Measurements from ENCODE around the gene PKN3. TPM values are rescaled to one million over a fixed set of nuclear protein-coding genes. Genes with fewer than 3 reads are reported as not detected.
A peak's percentile ranks its signal among the peaks of the same experiment; 100 is the strongest.

Gene PKN3
- total RNA-seq, 1 donor from 2014 or later: 30.0 TPM

DNA sequence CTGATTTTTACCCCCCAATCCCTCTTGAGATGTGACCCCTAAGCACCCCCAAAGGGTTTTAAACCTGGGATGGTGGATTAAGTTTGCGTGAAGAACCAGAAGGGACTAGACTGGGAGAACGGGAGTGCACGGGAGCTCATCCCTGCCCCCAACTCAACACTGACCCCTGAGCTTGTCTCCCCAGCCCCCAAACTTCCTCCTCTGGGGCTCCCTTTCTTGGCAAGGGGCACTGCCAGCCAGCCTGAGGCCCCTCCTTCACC, 18.3 kb upstream of the PKN3 start:
- H3K4me3 Mint-ChIP-seq: peak overlapping the region; percentile 90
- no peaks in the 10 kb centered on the region for H3K36me3 Mint-ChIP-seq (ENCODE audit: low read depth)
- peaks cover 46% of the 10 kb centered on the region for H3K4me1 Mint-ChIP-seq
- TF ChIP-seq, protein P1, sequence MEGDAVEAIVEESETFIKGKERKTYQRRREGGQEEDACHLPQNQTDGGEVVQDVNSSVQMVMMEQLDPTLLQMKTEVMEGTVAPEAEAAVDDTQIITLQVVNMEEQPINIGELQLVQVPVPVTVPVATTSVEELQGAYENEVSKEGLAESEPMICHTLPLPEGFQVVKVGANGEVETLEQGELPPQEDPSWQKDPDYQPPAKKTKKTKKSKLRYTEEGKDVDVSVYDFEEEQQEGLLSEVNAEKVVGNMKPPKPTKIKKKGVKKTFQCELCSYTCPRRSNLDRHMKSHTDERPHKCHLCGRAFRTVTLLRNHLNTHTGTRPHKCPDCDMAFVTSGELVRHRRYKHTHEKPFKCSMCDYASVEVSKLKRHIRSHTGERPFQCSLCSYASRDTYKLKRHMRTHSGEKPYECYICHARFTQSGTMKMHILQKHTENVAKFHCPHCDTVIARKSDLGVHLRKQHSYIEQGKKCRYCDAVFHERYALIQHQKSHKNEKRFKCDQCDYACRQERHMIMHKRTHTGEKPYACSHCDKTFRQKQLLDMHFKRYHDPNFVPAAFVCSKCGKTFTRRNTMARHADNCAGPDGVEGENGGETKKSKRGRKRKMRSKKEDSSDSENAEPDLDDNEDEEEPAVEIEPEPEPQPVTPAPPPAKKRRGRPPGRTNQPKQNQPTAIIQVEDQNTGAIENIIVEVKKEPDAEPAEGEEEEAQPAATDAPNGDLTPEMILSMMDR (conservative IDR thresholded peaks at IDR 0.05): no peak
- H3K9me3 Mint-ChIP-seq: no peaks in the 10 kb centered on the region
- peak overlapping the region; percentile 36 for H3K27ac Mint-ChIP-seq (ENCODE audit: unreplicated experiment)
- no peak for DNase-seq (ENCODE audit: low read depth, low spot score)
- H3K27me3 Mint-ChIP-seq (ENCODE audit: low read depth): peaks cover 2% of the 10 kb centered on the region

DNA sequence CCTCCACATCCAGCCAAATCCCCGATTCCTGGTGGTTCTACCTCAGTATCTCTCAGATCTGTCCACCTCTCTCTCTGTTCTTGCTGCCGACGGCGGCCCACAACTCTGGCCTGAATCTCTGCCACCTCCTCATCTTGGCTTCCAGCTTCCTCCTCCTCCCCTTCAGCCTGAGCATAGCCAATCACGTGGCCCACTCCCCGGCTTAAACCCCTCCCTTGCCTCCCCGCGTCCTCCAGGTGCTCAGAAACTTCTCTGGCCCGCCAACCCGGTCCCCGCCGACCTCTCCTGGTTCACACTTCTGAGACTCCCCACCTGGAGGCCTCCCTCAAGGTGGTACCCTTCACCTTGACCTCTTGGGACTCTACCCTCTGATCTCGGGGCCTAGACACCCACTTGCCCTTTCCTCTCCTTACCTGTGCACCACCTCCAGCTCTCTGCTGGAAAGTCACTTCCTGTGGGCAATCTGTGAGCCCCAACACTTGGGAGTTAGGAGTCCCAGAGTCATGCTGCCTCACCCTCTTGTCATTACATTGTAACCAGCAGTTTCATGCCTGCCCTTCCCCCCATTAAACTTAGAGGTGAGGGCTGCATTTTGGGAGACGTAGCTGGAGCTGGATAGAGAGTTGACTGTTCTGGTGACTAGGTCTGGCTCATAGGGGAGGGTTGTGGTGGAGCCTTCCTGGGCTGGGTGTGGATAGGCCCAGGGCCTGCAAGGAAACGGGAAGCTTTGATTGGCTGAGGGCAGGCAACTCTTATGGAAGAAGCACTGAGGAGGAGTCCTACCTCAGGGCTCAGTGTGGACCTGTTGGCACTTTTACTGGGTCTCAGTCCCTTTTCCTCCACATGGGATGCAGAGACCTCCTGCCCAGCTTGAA, 17.7 kb upstream of the PKN3 start:
- peak overlapping the region; percentile 36 for H3K27ac Mint-ChIP-seq (ENCODE audit: unreplicated experiment)
- no peaks in the 10 kb centered on the region for H3K36me3 Mint-ChIP-seq (ENCODE audit: low read depth)
- H3K4me3 Mint-ChIP-seq: peak overlapping the region; percentile 90
- peaks cover 46% of the 10 kb centered on the region for H3K4me1 Mint-ChIP-seq
- TF ChIP-seq, protein P1 (conservative IDR thresholded peaks at IDR 0.05): no peak
- no peak for DNase-seq (ENCODE audit: low read depth, low spot score)
- H3K27me3 Mint-ChIP-seq (ENCODE audit: low read depth): peaks cover 2% of the 10 kb centered on the region
- no peaks in the 10 kb centered on the region for H3K9me3 Mint-ChIP-seq

DNA sequence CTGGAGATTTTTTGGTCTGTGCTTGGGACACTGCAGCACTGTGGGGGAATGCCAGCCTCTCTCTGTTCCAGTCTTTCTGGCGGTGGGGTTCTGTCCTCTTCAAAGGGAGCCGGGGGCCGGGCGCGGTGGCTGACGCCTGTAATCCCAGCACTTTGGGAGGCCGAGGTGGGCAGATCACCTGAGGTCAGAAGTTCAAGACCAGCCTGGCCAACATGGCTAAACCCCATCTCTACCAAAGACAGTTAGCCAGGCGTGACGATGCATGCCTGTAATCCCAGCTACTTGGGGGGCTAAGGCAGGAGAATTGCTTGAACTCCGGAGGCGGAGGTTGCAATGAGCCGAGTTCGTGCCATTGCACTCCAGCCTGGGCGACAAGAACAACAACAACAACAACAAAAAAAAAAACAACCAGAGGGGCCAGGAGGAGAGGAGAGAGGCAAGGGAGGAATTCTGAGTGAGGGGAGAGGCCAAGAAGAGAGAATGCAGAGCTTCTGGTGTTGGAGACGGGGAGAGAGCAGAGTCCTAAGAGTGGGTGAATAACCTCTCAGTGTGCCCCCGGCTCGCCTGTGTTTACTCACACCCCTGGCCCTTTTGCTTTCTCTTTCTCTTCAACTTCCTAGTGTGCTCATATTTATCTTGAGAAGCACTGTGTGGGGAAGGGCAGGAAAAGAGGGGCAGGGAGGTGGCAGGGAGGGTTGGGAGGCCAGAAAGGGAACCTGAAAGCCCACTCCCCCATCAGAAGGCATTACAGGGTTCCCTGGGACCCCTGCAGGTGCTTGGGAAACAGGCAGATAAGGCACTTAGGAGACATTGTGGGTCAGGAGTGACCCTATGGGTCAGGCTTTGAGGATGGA, 16.4 kb upstream of the PKN3 start:
- H3K27ac Mint-ChIP-seq (ENCODE audit: unreplicated experiment): no peak overlapping the region
- TF ChIP-seq, protein P1 (conservative IDR thresholded peaks at IDR 0.05): no peak
- H3K27me3 Mint-ChIP-seq (ENCODE audit: low read depth): peaks cover 5% of the 10 kb centered on the region
- H3K4me3 Mint-ChIP-seq: peak overlapping the region; percentile 90
- H3K36me3 Mint-ChIP-seq (ENCODE audit: low read depth): peaks cover 4% of the 10 kb centered on the region
- peaks cover 50% of the 10 kb centered on the region for H3K4me1 Mint-ChIP-seq
- H3K9me3 Mint-ChIP-seq: no peaks in the 10 kb centered on the region
- DNase-seq (ENCODE audit: low read depth, low spot score): no peak

DNA sequence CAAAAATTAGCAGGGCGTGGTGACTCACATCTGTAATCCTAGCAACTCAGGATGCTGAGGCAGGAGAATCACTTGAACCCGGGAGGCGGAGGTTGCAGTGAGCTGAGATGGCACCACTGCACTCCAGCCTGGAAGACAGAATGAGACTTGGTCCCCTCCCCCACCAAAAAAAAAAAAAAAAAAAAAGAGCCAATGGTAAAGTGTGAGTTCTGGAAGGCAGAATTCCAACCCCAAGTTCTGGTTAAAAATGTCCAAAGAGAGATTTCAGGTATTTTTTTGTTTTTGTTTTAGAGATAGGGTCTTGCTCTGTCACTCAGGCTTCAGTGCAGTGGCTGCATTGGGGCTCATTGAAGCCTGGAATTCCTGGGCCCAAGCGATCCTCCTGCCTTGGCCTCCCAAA, 14.8 kb upstream of the PKN3 start:
- Mint-ChIP-seq H3K27me3 (ENCODE audit: low read depth) (peaks cover 5% of the 10 kb centered on the region), H3K36me3 (ENCODE audit: low read depth) (peaks cover 15% of the 10 kb centered on the region), H3K4me3 (peak overlapping the region; percentile 90), H3K27ac (ENCODE audit: unreplicated experiment) (no peak overlapping the region), H3K4me1 (peaks cover 63% of the 10 kb centered on the region), H3K9me3 (no peaks in the 10 kb centered on the region)
- no peak for DNase-seq (ENCODE audit: low read depth, low spot score)
- TF ChIP-seq, protein P1 (conservative IDR thresholded peaks at IDR 0.05): no peak

DNA sequence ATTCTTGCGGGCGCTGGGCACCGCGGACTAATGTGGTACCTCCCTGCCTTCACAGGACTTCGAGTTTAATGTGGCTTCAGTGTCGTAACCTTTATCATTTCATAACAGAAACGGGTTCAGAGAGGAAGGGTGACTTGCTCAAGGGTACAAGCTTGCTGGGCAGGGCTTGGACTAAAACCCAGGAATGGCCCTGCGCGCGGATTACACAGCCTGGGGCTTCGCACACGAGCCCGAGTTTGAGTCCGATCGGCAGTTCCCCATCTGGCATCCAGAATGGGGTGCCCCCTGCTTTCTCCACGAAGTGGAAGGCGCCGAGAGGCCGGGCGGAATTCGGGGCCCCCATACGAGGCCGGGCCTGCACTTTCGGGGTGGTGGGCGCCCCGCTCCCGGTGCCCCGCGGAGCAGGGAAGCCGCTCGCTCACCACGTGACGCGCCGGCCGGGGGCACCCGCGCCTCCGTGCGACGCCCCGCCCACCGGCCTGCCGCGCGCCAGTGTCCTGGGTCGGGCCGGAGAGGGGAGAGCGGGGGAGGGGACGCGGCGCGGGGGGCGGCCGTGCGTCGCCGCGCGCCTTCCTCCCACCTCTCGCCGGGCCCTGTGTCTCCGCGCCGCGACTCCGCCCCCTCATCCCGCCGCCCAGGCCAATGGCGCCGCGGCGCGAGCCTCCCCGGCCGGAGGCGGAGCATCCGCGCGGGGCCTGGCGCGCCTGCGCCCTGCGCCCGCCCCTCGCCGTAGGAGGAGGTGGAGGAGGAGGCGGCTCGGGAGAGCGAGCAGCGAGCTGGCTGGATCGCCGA, 13.6 kb upstream of the PKN3 start, which contains the start of gene SET:
Gene SET (plus strand): TSS at position 722 of the 792 bp plus-strand sequence. CDS start 361 bp downstream, outside the sequence.
- DNase-seq (ENCODE audit: low read depth, low spot score): peak; percentile 92
- H3K27me3 Mint-ChIP-seq (ENCODE audit: low read depth): peaks cover 5% of the 10 kb centered on the region
- H3K4me1 Mint-ChIP-seq: peaks cover 62% of the 10 kb centered on the region
- TF ChIP-seq, protein P1 (conservative IDR thresholded peaks at IDR 0.05): no peak
- peaks cover 21% of the 10 kb centered on the region for H3K36me3 Mint-ChIP-seq (ENCODE audit: low read depth)
- peak within 1 kb of the TSS; percentile 90 for H3K4me3 Mint-ChIP-seq
- peak within 1 kb of the TSS; percentile 89 for H3K27ac Mint-ChIP-seq (ENCODE audit: unreplicated experiment)
- H3K9me3 Mint-ChIP-seq: no peaks in the 10 kb centered on the region

Measured in neural crest cell (in vitro differentiated cells).